HCT116 (cell line): ENCODE results near the gene CYP11A1. TPM values are rescaled to one million over a fixed set of nuclear protein-coding genes. Genes with fewer than 3 reads are reported as not detected.

Experiments
- ATAC-seq: fragments of 200-7000 bp; cut with Tn5 transposase; 2 replicates; pipeline ENCODE4 v1.9.1; 2020; ENCODE audit warnings: mild to moderate bottlenecking, moderate library complexity
- BruUV-seq: library from RNA; stranded (reverse); fragments of 400-500 nt; replicated peaks from 2 replicates; lab custom pipeline; 2021; lab: Mats Ljungman, UMichigan
- CTCF ChIA-PET: fragments of 300-600 bp; sonication (Branson Sonifier 250); formaldehyde crosslinking; loops from one replicate; lab custom pipeline; 2021; ENCODE audit warnings: antibody characterized with exemption; lab: Charles Lee
- POLR2A ChIA-PET: fragments of 300-600, 350-600 bp; sonication (Branson Sonifier 250); formaldehyde crosslinking; loops from one replicate; lab custom pipeline; 2021; ENCODE audit warnings: antibody characterized with exemption; lab: Charles Lee
- RAD21 ChIA-PET, 2 experiments: fragments of 300-600 bp; sonication (Branson Sonifier 250); formaldehyde crosslinking; loops; one replicate each; lab custom pipeline; 2023; ENCODE audit warnings: low total read pairs in 2 of 2; ENCODE audit not compliant: uncharacterized antibody in 2 of 2, unreplicated experiment in 2 of 2, low non-redundant PET in 1 of 2; lab: Charles Lee
- DNase-seq: peaks from one replicate; pipeline ENCODE4 v3.0.0-alpha.2; 2010; ENCODE audit warnings: low read depth, low spot score
- H2AFZ ChIP-seq: fragments of 200-600 bp; shearing (Covaris generic), sonication (generic); 2 replicates; pipeline ENCODE4 v1.6.1; 2017; ENCODE audit warnings: low read depth, mixed run types, mixed read lengths, antibody characterized with exemption, low read length; ENCODE audit not compliant: poor library complexity, severe bottlenecking
- H3K27ac ChIP-seq: 2 replicates; pipeline ENCODE4 v1.5.1; 2012; ENCODE audit warnings: low read depth, low read length
- H3K27me3 ChIP-seq: fragments of 200-600 bp; sonication (generic); 2 replicates; pipeline ENCODE4 v1.6.1; 2016; ENCODE audit warnings: mixed run types, low read length, mixed read lengths; ENCODE audit not compliant: insufficient read depth
- H3K36me3 ChIP-seq, 2 experiments: fragments of 200-500 bp in 1 of 2; fragments of 200-600 bp in 1 of 2; sonication (Bioruptor generic) in 1 of 2; sonication (generic) in 1 of 2; 2 replicates each; pipeline versions ENCODE4 v1.5.1 to v1.6.1; 2014 to 2016; ENCODE audit warnings: low read length in 2 of 2, inconsistent platforms in 1 of 2, mixed read lengths in 1 of 2, mixed run types in 1 of 2; ENCODE audit not compliant: insufficient read depth in 2 of 2, control insufficient read depth in 1 of 2
- H3K4me1 ChIP-seq, 2 experiments: fragments of 200-600 bp in 1 of 2; sonication (generic) in 1 of 2; 2 replicates each; pipeline versions ENCODE4 v1.5.1 to v1.6.1; 2012 to 2017; ENCODE audit warnings: low read length in 2 of 2, inconsistent platforms in 1 of 2, mild to moderate bottlenecking in 1 of 2, mixed read lengths in 1 of 2, mixed run types in 1 of 2, moderate library complexity in 1 of 2; ENCODE audit not compliant: insufficient read depth in 2 of 2, control insufficient read depth in 1 of 2
- H3K4me2 ChIP-seq: fragments of 200-600 bp; sonication (generic); 2 replicates; pipeline ENCODE4 v1.6.1; 2017; ENCODE audit warnings: mixed run types, low read length, mixed read lengths
- H3K4me3 ChIP-seq, 2 experiments: fragments of 200-600 bp in 1 of 2; sonication (generic) in 1 of 2; replicated peaks in 1 of 2; 2 replicates each; pipeline ENCODE4 v1.5.1; 2011 to 2016; ENCODE audit warnings: low read length in 2 of 2, control low read depth in 1 of 2, low read depth in 1 of 2, mild to moderate bottlenecking in 1 of 2, mixed read lengths in 1 of 2, mixed run types in 1 of 2
- H3K79me2 ChIP-seq: fragments of 200-600 bp; sonication (generic); 2 replicates; pipeline ENCODE4 v1.6.1; 2017; ENCODE audit warnings: mild to moderate bottlenecking, mixed run types, low read length, moderate library complexity, mixed read lengths; ENCODE audit not compliant: insufficient read depth
- H3K9ac ChIP-seq: fragments of 200-600 bp; sonication (generic); 2 replicates; pipeline ENCODE4 v1.6.1; 2016; ENCODE audit warnings: low read length, mixed read lengths
- H3K9me2 ChIP-seq: fragments of 200-600 bp; sonication (generic), shearing (Covaris generic); 2 replicates; pipeline ENCODE4 v1.6.1; 2017; ENCODE audit warnings: mixed run types, mild to moderate bottlenecking, moderate library complexity; ENCODE audit not compliant: insufficient read depth
- H3K9me3 ChIP-seq, 2 experiments: fragments of 200-500 bp in 1 of 2; fragments of 200-600 bp in 1 of 2; sonication (Bioruptor generic) in 1 of 2; sonication (generic) in 1 of 2; 2 replicates each; pipeline ENCODE4 v1.6.1; 2014 to 2017; ENCODE audit warnings: low read length in 2 of 2, mixed read lengths in 2 of 2, inconsistent platforms in 1 of 2, low read depth in 1 of 2, mild to moderate bottlenecking in 1 of 2, mixed run types in 1 of 2, moderate library complexity in 1 of 2; ENCODE audit not compliant: control insufficient read depth in 1 of 2, insufficient read depth in 1 of 2
- H4K20me1 ChIP-seq: fragments of 200-600 bp; sonication (generic), shearing (Covaris generic); 2 replicates; pipeline ENCODE4 v1.6.1; 2017; ENCODE audit warnings: mixed run types, mild to moderate bottlenecking, moderate library complexity; ENCODE audit not compliant: insufficient read depth
- CBX3 ChIP-seq: IDR thresholded peaks from 2 replicates; pipeline ENCODE4 v1.6.1; 2012; ENCODE audit warnings: low read depth
- CEBPB ChIP-seq: IDR thresholded peaks from 2 replicates; pipeline ENCODE4 v1.6.1; 2012; ENCODE audit warnings: low read depth
- CTCF ChIP-seq, 3 experiments: fragments of 200-600 bp in 1 of 3; sonication (generic) in 1 of 3; IDR thresholded peaks in 2 of 3; conservative IDR thresholded peaks in 1 of 3; 2 replicates each; pipeline ENCODE4 v1.5.1; 2012 to 2017; ENCODE audit warnings: low read depth in 2 of 3, low read length in 2 of 3, antibody characterized with exemption in 1 of 3, borderline replicate concordance in 1 of 3, control low read depth in 1 of 3, mild to moderate bottlenecking in 1 of 3, mixed read lengths in 1 of 3, mixed run types in 1 of 3, moderate library complexity in 1 of 3; ENCODE audit not compliant: insufficient read depth in 1 of 3
- ELF1 ChIP-seq: IDR thresholded peaks from 2 replicates; pipeline ENCODE4 v1.6.1; 2012; ENCODE audit warnings: low read depth, borderline replicate concordance
- EZH2 ChIP-seq: fragments of 200-600 bp; sonication (generic); IDR thresholded peaks from 2 replicates; pipeline ENCODE4 v1.6.1; 2017; ENCODE audit warnings: antibody characterized with exemption, mixed run types
- FOSL1 ChIP-seq: IDR thresholded peaks from 2 replicates; pipeline ENCODE4 v1.6.1; 2012; ENCODE audit warnings: low read depth
- JUND ChIP-seq: IDR thresholded peaks from 2 replicates; pipeline ENCODE4 v1.6.1; 2012
- MAX ChIP-seq: IDR thresholded peaks from 2 replicates; pipeline ENCODE4 v1.6.1; 2012
- POLR2A ChIP-seq: IDR thresholded peaks from 2 replicates; pipeline ENCODE4 v1.7.0; 2011; ENCODE audit warnings: borderline replicate concordance; ENCODE audit not compliant: insufficient read depth, insufficient read length; ENCODE audit errors: extremely low read depth
- SIN3A ChIP-seq: IDR thresholded peaks from 2 replicates; pipeline ENCODE4 v1.6.1; 2012; ENCODE audit warnings: low read depth
- SP1 ChIP-seq: IDR thresholded peaks from 2 replicates; pipeline ENCODE4 v1.6.1; 2012; ENCODE audit warnings: low read depth
- SRF ChIP-seq: IDR thresholded peaks from 2 replicates; pipeline ENCODE4 v1.6.1; 2012; ENCODE audit warnings: low read depth
- TCF7L2 ChIP-seq: IDR thresholded peaks from 2 replicates; pipeline ENCODE4 v1.7.0; 2011; ENCODE audit warnings: borderline replicate concordance, inconsistent platforms; ENCODE audit not compliant: insufficient read depth, insufficient read length; ENCODE audit errors: extremely low read depth
- YY1 ChIP-seq: IDR thresholded peaks from 2 replicates; pipeline ENCODE4 v1.6.1; 2011; ENCODE audit warnings: low read length, low read depth, moderate library complexity, mild to moderate bottlenecking; ENCODE audit not compliant: insufficient replicate concordance; ENCODE audit errors: extremely low read depth
- ZBTB33 ChIP-seq: IDR thresholded peaks from 2 replicates; pipeline ENCODE4 v1.6.1; 2011; ENCODE audit warnings: mild to moderate bottlenecking, low read length, moderate library complexity; ENCODE audit not compliant: insufficient replicate concordance; ENCODE audit errors: extremely low read depth
- ZNF274 ChIP-seq: fragments of 200-500 bp; sonication (Bioruptor generic); IDR thresholded peaks from 2 replicates; pipeline ENCODE4 v1.6.1; 2014; ENCODE audit warnings: mild to moderate bottlenecking, low read depth, low read length, inconsistent platforms
- intact Hi-C: fragments of 100-400 bp; cut with micrococcal nuclease; formaldehyde crosslinking; loops from 2 replicates; pipeline ENCODE4 v1.10.0; 2022
- total RNA-seq: library from RNA; stranded (reverse); gene quantifications from one replicate; pipeline ENCODE4 v1.2.1, GENCODE V29; 2021; ENCODE audit not compliant: unreplicated experiment

CYP11A1 gene
- total RNA-seq, 1 experiment from 2014 or later: 0.57 TPM

- no peak overlapping the region for H3K4me2 ChIP-seq
- H2AFZ ChIP-seq: no peak overlapping the region
- no peak overlapping the region for H3K4me3 ChIP-seq
- H3K9me3 ChIP-seq: no peaks in the 10 kb centered on the region
- no TSS peak for BruUV-seq
- no peaks in the 10 kb centered on the region for H4K20me1 ChIP-seq
- H3K4me1 ChIP-seq: peaks cover 25 to 94% of the 10 kb centered on the region in 2 experiments
- CTCF ChIA-PET: no interaction called here
- H3K36me3 ChIP-seq: no peaks in the 10 kb centered on the region
- no peaks in the 10 kb centered on the region for H3K27me3 ChIP-seq
- no peaks in the 10 kb centered on the region for H3K9me2 ChIP-seq
- ATAC-seq: no peak
- RAD21 ChIA-PET: no interaction called here
- TF ChIP-seq ZNF274: no peak
- TF ChIP-seq CBX3: no peak
- no peak for TF ChIP-seq TCF7L2
- no peak for TF ChIP-seq ELF1
- no peak for TF ChIP-seq YY1
- TF ChIP-seq CEBPB: no peak
- no peak for TF ChIP-seq ZBTB33
- no peak for TF ChIP-seq SIN3A
- TF ChIP-seq JUND: no peak
- no peak for TF ChIP-seq SRF
- TF ChIP-seq POLR2A: no peak
- no peak for TF ChIP-seq SP1
- TF ChIP-seq CTCF (IDR thresholded peaks at IDR 0.05 in 2 of 3, conservative IDR thresholded peaks at IDR 0.05 in 1 of 3; ENCODE audit: borderline replicate concordance in 1 of 3, insufficient read depth in 1 of 3, low read depth in 2 of 3, low read length in 2 of 3): no peak
- TF ChIP-seq MAX: no peak
- TF ChIP-seq EZH2: no peak
- TF ChIP-seq FOSL1: no peak
- TF ChIP-seq, all 23 proteins: peak for 0
- DNase-seq: no peak
- H3K79me2 ChIP-seq: no peaks in the 10 kb centered on the region
- intact Hi-C loops: no loop called here
- H3K27ac ChIP-seq: no peak overlapping the region
- no peak overlapping the region for H3K9ac ChIP-seq
- POLR2A ChIA-PET: no interaction called here
Measured at GRCh38 chr15:74391582-74392450, 24.4 kb upstream of the CYP11A1 start.
